HG03469 (cell line): ENCODE data around the gene PHKA2.
"Not testable (repeated sequence)": the region's sequence is repeated elsewhere in the genome, so short reads cannot be mapped to it uniquely, and the experiment has no call there.

Experiments
- ATAC-seq: cut with Tn5 transposase; IDR thresholded peaks from one replicate; pipeline ENCODE4 v1.9.1; 2021; ENCODE audit warnings: mild to moderate bottlenecking, moderate library complexity, moderate number of reproducible peaks; ENCODE audit not compliant: unreplicated experiment

The PHKA2 gene

DNA sequence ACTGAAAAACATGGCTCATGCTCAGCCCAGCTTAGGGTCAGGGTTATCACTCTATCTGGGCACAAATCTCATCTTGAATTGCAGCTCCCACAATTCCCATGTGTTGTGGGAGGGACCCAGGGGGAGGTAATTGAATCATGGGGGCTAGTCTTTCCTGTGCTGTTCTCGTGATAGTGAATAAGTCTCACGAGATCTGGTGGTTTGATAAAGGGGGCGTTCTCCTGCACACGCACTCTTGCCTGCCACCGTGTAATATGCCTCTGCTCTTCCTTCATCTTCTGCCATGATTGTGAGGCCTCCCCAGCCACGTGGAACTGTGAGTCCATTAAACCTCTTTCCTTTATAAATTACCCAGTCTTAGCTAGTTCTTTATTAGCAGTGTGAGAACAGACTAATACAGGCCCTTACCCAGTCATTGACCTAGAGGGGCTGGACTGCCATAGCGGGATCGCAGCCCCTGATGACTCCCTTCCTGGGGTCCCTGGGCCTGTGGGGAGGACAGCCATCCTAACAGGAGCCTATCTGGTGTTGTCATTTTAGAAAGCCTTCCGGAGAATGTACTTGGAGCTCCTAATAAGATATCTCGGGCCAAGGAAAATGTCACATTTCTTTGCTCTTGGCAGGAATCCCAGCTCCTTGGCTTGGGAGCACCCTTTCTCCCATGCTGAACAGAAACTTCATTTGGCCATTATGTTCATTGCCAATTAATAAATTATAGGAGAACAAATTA lies 112.6 kb downstream of the PHKA2 start:
- no peak for ATAC-seq

DNA sequence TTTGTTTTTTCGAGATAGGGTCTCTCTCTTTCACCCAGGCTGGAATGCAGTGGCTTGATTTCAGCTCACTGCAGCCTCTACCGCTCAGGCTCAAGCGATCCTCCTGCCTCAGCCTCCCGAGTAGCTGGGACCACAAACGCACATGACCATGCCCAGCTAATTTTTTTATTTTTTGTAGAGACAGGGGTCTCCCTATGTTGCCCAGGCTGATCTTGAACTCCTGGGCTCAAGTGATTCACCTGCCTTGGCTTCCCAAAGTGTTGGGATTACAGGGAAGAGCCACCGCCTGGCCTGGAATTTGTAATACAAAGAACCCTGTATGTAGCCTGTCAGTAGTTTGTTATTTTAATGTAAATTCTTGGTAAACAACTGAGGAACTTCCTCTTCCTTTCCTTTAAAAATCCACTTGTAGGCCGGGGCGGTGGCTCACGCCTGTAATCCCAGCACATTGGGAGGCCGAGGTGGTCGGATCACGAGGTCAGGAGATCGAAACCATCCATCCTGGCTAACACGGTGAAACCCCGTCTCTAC lies 119.5 kb downstream of the PHKA2 start:
- no peak for ATAC-seq

DNA sequence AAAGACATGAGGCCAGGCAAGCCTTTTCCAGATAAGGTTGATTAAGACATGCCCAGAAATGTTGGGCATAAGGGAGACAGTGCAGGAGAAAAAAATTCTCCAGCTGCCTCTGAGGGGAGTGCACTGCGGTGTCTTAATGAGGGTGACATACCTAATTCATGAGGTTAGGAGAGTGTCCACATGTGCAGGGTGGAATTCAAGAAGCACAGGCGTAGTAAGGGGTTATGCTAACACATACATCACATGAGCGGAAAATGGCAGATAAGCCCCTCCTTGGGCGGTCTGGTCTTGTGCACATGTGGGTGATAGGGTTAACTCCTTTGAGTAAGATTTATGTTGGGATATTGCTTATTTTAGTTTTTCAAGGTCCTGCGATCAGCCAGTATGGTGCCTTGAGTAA lies 122.4 kb downstream of the PHKA2 start:
- ATAC-seq, result no peak

DNA sequence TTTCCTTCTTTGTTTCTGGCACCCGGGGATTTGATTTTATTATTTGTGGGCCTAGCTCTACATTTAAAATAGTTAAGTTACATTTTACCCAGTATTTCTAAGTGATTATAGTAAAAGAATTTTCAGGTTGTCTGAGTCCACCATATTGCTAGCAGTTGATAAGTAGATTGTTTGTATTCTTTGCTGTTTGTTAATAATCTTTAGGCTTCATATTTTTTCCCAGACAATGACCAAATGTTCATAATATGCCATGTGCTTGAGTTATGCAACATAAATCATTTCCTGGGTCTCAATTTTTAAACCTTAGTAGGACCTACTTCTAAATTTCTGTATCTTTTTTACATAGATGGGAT lies 127.3 kb downstream of the PHKA2 start:
- no peak for ATAC-seq

DNA sequence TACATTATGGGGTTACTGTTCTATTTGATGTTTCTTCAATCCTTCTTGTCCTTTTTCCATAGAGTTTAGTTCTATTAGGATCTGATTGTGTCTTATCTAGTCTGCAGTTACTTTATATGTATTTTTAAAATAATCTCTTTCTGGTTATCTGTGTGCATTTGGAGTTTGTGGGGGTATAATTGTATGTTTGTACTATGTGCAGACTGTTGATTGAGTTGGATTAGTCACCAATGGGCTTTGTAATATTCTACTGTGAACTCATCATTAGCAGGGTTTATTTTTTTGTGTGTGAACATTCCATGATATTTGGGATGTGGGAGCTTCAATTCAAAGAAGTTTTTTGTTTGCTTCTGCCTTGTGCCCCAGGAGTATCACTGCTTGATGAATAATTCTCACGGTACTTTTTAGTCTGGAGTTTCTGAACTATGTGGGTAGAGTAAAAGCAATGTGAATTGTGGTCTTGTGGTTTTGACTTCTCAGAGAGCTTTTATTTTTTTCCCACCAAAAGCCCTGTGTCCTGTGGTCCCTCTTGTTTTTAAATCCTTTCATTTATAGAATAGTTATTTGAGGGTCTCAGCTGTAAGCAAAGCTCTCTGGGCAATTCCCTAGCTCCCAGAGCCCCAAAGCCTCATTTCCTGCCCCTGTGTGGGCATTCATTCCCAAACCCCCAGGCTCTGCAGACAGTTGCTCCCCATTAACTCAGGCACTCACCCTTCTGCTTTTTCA lies 127.8 kb downstream of the PHKA2 start:
- ATAC-seq, result peak; percentile 80

DNA sequence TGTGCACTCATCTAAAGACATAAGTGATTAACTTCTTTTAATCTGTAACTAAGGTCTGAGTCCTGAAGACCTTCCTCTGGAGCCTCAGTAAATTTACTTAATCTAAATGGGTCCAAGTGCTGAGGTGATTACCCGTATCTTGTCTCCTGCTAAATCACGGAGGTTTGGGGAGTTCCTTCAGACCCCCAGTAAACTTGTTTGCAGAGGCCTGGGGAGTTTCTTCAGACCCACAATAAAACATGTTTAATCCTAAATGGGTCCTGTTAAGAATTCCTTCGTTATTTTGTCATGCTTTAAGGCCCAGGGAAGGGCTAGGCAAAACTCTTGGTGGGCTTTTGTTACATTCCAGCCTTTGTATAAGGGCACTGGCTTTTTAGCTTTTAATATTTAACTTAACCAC lies 136.0 kb downstream of the PHKA2 start:
- not testable (repeated sequence) for ATAC-seq
